GM20000 (cell line): ENCODE measurements around the gene PCCA.

Experiments
- DNase-seq: peaks from one replicate; pipeline ENCODE4 v3.0.0; 2012; ENCODE audit warnings: low spot score
- TF ChIP-seq, protein P1 (sequence below): IDR thresholded peaks from 2 replicates; pipeline ENCODE4 v1.5.1; 2012; ENCODE audit warnings: mild to moderate bottlenecking, control low read depth; ENCODE audit errors: extremely low read depth, missing control alignments

PCCA gene

DNA sequence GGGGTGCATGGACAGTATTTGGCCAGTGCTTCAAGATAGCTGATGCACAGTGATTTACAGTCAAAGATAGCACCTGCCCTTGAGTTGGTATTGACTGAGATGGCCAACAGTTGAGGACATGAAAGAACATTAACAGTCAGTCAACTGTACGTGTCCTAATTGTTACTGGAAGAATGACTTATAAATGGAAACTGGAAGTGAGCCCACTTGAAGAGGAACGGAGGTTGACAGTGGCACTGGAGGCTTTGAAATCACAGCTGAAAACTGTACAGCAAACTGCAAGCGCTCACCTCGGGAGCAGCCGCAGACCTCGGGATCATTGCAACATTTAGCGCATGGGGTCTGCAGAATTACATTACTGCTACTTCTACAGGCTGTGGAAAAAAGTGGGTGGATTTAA is 422.6 kb downstream of the PCCA start:
- DNase-seq: no peak
- TF ChIP-seq, protein P1, sequence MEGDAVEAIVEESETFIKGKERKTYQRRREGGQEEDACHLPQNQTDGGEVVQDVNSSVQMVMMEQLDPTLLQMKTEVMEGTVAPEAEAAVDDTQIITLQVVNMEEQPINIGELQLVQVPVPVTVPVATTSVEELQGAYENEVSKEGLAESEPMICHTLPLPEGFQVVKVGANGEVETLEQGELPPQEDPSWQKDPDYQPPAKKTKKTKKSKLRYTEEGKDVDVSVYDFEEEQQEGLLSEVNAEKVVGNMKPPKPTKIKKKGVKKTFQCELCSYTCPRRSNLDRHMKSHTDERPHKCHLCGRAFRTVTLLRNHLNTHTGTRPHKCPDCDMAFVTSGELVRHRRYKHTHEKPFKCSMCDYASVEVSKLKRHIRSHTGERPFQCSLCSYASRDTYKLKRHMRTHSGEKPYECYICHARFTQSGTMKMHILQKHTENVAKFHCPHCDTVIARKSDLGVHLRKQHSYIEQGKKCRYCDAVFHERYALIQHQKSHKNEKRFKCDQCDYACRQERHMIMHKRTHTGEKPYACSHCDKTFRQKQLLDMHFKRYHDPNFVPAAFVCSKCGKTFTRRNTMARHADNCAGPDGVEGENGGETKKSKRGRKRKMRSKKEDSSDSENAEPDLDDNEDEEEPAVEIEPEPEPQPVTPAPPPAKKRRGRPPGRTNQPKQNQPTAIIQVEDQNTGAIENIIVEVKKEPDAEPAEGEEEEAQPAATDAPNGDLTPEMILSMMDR: no peak

DNA sequence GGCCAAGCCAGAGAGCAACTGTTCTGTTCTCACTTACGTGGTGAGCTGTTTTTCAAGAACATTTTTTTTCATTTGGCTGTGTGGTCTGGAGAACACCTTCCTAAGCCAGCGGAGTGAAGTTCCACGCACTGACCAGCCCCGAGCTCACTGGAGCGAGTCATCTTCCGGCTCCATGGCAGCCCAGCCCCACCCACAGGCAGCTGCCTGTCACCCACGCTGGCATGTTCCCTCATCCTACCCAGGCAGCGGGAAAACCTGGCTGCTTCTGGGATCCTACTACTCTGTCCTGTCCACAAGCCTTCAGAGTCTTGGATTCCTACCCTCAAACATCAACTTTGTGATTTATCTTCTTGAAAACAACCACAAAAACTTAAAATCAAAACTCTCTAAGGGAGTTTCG is 423.5 kb downstream of the PCCA start:
- no peak for DNase-seq

DNA sequence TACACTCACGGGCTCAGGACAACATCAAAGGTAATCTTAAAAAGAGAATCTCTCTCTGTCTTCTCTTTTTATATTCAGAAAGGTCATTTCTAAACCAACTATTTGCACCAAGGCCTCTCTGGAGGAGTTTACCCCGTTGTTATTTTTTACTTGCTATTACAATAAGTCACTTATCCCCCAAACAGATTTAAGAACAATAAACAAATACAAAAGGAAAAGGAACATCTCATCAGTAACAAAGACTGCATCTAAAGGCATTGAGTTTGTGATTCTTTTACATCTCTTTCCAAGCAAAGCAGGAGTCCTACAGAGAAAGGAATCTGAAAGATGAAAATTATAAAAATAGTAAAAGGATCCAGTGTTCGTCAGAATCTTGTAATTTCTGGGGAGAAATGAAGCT is 424.3 kb downstream of the PCCA start:
- no peak for DNase-seq

More for the DNA sequence above, 423.5 kb downstream of the PCCA start:
- TF ChIP-seq, protein P1: no peak

DNA sequence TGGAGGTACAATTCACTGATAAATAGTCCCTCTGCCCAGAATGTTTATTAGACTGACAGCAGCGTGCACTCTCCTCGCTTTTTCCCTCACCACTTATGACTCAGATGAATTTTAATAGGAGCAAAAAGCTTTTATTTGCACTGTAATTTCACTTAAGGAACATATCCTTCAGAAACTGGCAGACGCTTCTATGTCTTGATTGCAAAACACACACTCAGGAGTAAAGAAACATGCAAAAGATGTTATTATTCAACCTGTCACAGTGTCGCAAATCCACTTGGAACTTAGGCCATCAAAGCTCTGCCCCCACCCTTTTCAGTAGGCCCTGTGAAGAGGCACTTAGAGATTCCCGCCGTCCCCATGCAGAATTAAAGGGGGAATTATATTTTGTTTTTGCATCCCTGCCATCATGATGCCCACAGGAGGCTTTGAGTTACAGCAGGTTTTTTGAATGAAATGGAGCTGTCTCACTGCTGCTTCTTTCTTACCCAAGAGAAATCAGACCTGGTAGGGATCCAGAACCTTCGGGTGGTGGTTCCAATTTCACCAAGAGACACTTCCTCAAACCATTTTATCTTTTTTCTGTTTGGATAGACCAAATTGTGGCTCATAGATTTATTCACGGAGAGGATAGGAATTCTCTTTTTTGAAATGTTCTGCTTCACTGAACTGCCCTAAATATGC is 425.2 kb downstream of the PCCA start:
- no peak for DNase-seq
- TF ChIP-seq, protein P1: no peak

More for the DNA sequence above, 424.3 kb downstream of the PCCA start:
- TF ChIP-seq, protein P1: no peak

DNA sequence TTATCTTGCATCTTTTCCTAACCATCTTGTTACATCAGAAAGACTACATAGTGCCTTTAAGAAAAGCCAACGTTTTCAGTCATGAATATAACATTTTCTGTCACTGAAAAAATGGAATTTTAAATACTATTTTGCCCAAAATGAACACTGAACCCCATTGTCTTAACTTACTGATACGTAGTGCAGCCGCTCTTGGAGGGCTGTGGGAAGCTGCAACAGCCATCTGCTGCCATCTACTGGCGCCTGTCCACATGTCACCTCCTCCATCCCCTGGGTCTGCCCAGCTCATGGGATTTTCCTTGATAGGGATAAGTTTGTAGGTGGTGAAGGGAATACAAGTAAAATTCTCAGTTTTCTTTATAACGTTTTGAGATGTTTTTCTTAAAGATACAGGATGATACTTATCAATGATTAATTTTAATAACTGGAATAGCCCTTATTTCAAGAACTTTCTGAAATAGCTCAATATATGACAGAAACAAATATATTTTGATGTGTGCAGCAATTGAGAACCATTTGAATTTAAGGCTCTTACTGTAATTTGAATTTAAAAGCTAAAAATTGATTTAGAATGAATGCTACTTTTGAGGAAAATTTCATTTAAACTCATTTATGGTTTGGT is 426.0 kb downstream of the PCCA start:
- TF ChIP-seq, protein P1: peak; percentile 80
- DNase-seq: peak; percentile 85

DNA sequence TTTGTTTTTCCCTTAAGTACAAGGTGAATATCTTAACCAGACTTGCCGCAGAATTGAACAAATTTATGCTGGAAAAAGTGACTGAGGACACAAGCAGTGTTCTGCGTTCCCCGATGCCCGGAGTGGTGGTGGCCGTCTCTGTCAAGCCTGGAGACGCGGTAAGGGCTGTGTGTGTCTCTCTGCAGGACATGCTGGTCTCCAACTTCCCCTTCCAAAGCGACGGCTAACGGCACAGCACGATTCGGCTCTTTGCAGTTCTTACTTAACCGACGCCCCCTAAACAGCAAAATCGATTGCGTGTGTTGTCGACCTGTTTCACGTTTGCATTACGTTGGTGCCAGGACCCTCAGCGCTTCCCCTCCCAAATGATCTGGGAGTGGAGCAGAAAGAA is 426.5 kb downstream of the PCCA start:
- TF ChIP-seq, protein P1: no peak
- DNase-seq: no peak

DNA sequence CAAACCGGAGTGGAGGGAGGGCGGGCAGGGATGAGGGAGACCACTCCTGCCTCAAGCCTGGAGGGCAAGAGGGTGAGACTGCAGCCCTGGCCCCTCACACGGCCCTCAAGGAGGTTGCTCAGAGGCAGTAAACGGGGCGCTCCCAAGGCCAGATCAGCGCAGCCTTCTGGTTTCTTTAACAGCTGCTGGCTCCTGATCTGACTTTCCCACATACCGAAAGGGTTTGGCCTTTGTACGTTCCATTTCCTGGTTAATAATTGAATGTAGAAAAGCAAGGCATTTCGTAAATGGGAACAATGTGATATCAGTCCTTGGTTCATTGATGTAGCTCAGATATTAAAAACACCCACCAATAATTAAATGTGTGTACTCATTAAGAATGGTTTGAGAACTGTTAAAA is 428.2 kb downstream of the PCCA start:
- TF ChIP-seq, protein P1: no peak
- no peak for DNase-seq
